GM13977 (cell line): ENCODE data around the gene TAF10.

Source experiments
- DNase-seq: peaks from one replicate; pipeline ENCODE4 v3.0.0; 2012; ENCODE audit warnings: low spot score
- in situ Hi-C: fragments of 300-500 bp; cut with MboI; formaldehyde crosslinking; loops from one replicate; pipeline ENCODE4 v1.12.0; 2022; ENCODE audit warnings: low sequenced_read_pairs, low pct_unique_long_range_greater_than_20kb, mixed read lengths, inconsistent platforms; ENCODE audit not compliant: unreplicated experiment
- TF ChIP-seq, protein P1 (sequence below): IDR thresholded peaks from 2 replicates; pipeline ENCODE4 v1.5.1; 2012; ENCODE audit warnings: mild to moderate bottlenecking, control low read depth; ENCODE audit not compliant: insufficient read depth; ENCODE audit errors: extremely low read depth, missing control alignments

Gene TAF10

GRCh38 chr11:6635082-6635932 is 23.3 kb upstream of the TAF10 start:
- in situ Hi-C loops: no loop called here
- TF ChIP-seq, protein P1, sequence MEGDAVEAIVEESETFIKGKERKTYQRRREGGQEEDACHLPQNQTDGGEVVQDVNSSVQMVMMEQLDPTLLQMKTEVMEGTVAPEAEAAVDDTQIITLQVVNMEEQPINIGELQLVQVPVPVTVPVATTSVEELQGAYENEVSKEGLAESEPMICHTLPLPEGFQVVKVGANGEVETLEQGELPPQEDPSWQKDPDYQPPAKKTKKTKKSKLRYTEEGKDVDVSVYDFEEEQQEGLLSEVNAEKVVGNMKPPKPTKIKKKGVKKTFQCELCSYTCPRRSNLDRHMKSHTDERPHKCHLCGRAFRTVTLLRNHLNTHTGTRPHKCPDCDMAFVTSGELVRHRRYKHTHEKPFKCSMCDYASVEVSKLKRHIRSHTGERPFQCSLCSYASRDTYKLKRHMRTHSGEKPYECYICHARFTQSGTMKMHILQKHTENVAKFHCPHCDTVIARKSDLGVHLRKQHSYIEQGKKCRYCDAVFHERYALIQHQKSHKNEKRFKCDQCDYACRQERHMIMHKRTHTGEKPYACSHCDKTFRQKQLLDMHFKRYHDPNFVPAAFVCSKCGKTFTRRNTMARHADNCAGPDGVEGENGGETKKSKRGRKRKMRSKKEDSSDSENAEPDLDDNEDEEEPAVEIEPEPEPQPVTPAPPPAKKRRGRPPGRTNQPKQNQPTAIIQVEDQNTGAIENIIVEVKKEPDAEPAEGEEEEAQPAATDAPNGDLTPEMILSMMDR: no peak
- no peak for DNase-seq

- TF ChIP-seq, protein P1: no peak
- in situ Hi-C loops: no loop called here
- no peak for DNase-seq
Measured at GRCh38 chr11:6634534-6634933, 22.5 kb upstream of the TAF10 start.

GRCh38 chr11:6633422-6634408 is 21.7 kb upstream of the TAF10 start:
- TF ChIP-seq, protein P1: no peak
- in situ Hi-C loops: no loop called here

DNA sequence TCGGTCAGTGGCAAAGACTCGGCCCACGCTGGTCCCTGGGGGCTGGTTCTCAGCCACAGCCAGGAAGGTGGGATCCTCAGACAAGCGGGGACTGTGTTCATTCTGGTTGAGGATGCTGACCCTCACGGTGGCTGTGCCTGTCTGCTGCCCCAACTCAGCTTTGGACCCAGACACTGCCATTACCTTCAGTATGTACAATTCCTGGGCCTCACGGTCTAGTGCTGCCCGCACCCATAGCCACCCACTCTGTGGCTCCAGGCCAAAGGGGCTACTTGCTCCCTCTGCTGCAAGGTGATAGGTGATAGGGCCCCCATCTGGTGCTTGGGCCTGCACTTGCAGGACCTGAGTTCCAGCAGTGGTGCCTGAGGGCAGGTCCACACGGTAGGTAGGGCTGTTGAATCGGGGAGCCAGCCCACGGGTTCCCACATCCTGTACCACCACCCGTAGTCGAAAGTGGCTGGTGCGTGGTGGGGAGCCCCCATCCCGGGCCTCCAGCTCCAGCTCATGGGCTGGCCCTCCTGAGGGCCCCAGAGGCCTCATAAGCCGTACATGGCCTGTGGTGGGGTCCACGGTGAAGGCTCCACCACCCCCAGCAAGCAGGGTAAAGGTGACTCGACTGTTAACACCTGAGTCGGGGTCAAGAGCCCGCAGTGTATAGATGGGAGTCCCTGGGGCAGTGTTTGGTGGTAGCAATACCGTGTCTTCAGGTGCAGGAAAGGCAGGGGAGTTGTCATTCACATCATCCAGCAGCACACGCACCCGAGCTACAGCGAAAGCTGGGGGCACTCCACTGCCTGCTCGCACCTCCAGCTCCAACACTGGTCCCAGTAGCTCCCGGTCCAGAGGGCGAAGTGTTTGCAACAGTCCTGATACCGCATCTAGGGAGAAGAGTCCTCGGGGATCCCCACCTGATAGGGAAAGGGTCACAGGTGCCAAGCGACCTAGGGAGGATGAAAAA is 20.4 kb upstream of the TAF10 start:
- in situ Hi-C loops: no loop called here
- no peak for DNase-seq
- TF ChIP-seq, protein P1: no peak

More at GRCh38 chr11:6633422-6634408, 21.7 kb upstream of the TAF10 start:
- DNase-seq: no peak

- TF ChIP-seq, protein P1: no peak
- no peak for DNase-seq
- in situ Hi-C loops: no loop called here
Measured at GRCh38 chr11:6631361-6631890, 19.4 kb upstream of the TAF10 start.
